Measurements from ENCODE around the gene FAM89A. TPM values are rescaled to one million over a fixed set of nuclear protein-coding genes. Genes with fewer than 3 reads are reported as not detected.
"Not testable (repeated sequence)": the region's sequence is repeated elsewhere in the genome, so short reads cannot be mapped to it uniquely, and the experiment has no call there.

FAM89A gene
- total RNA-seq, 1 experiment from 2014 or later, result 7.5 TPM

DNA sequence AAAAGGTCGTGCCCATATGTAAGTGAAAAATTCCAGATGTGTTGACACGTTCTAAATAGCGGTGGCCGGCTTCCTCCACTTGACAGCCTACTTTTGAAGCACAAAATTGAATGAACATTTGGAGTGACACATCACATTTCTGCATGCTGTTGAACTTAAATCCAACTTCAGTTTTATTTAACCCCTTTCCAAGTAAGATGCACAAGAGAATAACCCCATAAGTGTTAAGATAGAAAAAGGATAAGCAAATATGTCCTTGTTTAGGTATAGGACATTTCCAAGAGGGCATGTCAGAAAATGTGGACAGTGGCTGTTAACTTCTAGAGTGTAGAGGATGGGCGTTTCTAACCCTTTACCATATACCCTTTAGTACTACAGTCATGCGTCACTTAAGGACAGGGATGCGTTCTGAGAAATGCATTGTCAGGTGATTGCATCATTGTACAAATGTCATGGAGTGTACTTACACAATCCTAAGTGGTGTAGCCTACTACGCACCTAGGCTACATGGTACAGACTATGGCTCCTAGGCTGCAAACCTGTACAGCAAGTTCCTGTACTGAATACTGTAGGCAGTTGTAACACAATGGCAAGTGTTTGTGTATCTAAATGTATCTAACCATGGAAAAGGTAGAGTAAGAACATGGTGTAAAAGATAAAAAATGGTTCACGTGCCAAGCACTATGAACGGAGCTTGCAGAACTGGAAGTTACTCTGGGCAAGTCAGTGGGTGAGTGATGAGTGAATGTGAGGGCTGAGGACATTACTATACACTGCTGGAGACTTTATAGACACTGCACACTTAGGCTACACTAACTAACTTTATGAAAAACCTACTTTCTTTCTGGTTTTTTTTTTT lies 9.3 kb upstream of the FAM89A start:
- Histone ChIP-seq H3K36me3 (ENCODE audit: low read depth, low read length) (no peaks in the 10 kb centered on the region), H3K9me3 (ENCODE audit: low read length) (no peaks in the 10 kb centered on the region), H3K27ac (ENCODE audit: low read length) (no peak overlapping the region), H2AFZ (ENCODE audit: low read length) (no peak overlapping the region), H4K20me1 (ENCODE audit: low read length) (no peaks in the 10 kb centered on the region), H3K4me2 (ENCODE audit: low read length) (no peak overlapping the region), H3K79me2 (ENCODE audit: low read length) (no peaks in the 10 kb centered on the region), H3K4me3 (ENCODE audit: low read length) (no peak overlapping the region), H3K9ac (ENCODE audit: low read length) (no peak overlapping the region), H3K9me2 (replicated peaks; ENCODE audit: low read length) (no peaks in the 10 kb centered on the region), H3F3A (ENCODE audit: low read length, unreplicated experiment) (no peaks in the 10 kb centered on the region), H3K4me1 (ENCODE audit: insufficient read depth, low read length) (peaks cover 9% of the 10 kb centered on the region), H3K27me3 (ENCODE audit: low read length) (peaks cover 20% of the 10 kb centered on the region)
- DNase-seq (no peak), ATAC-seq (no peak)
- intact Hi-C loops (cut with micrococcal nuclease), result no loop called here
- POLR2A ChIA-PET (ENCODE audit: unreplicated experiment), result no interaction called here
- BruUV-seq (replicated peaks), result no TSS peak
- CTCF ChIA-PET, result no interaction called here
- TF ChIP-seq CTCF (conservative IDR thresholded peaks at IDR 0.05; ENCODE audit: low read depth, low read length) (no peak), EZH2 (IDR thresholded peaks at IDR 0.05; ENCODE audit: low read length, unreplicated experiment) (no peak), EZH2phosphoT487 (IDR thresholded peaks at IDR 0.05; ENCODE audit: borderline replicate concordance, low read length) (no peak)

DNA sequence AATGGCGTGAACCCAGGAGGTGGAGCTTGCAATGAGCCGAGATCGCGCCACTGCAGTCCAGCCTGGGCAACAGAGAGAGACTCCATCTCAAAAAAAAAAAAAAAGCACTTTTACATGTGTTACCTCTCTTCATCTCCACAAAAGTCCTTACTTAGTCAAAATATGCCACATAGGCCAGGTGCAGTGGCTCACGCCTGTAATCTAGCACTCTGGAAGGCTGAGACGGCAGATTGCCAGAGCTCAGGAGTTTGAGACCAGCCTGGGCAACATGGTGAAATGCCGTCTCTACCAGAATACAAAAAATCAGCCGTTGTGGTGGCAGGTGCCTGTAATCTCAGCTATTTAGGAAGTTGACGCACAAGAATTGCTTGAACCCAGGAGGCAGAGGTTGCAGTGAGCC lies 8.4 kb upstream of the FAM89A start:
- POLR2A ChIA-PET (ENCODE audit: unreplicated experiment); H2AFZ ChIP-seq (ENCODE audit: low read length); DNase-seq; H3K79me2 ChIP-seq (ENCODE audit: low read length); H3K4me3 ChIP-seq (ENCODE audit: low read length); H3K9me2 ChIP-seq (replicated peaks; ENCODE audit: low read length); H3K27ac ChIP-seq (ENCODE audit: low read length); H4K20me1 ChIP-seq (ENCODE audit: low read length); H3K4me2 ChIP-seq (ENCODE audit: low read length); intact Hi-C loops (cut with micrococcal nuclease); BruUV-seq (replicated peaks); H3F3A ChIP-seq (ENCODE audit: low read length, unreplicated experiment); H3K9me3 ChIP-seq (ENCODE audit: low read length); H3K4me1 ChIP-seq (ENCODE audit: insufficient read depth, low read length); ATAC-seq; CTCF ChIA-PET; H3K36me3 ChIP-seq (ENCODE audit: low read depth, low read length); H3K9ac ChIP-seq (ENCODE audit: low read length): not testable (repeated sequence)
- peaks cover 20% of the 10 kb centered on the region for H3K27me3 ChIP-seq (ENCODE audit: low read length)

GRCh38 chr1:231047529-231047928 lies 7.5 kb upstream of the FAM89A start:
- POLR2A ChIA-PET (ENCODE audit: unreplicated experiment); H3K4me3 ChIP-seq (ENCODE audit: low read length); H3K4me2 ChIP-seq (ENCODE audit: low read length); H3F3A ChIP-seq (ENCODE audit: low read length, unreplicated experiment); DNase-seq; BruUV-seq (replicated peaks); intact Hi-C loops (cut with micrococcal nuclease); H3K4me1 ChIP-seq (ENCODE audit: insufficient read depth, low read length); H3K9me3 ChIP-seq (ENCODE audit: low read length); H3K79me2 ChIP-seq (ENCODE audit: low read length); H4K20me1 ChIP-seq (ENCODE audit: low read length); CTCF ChIA-PET; H3K36me3 ChIP-seq (ENCODE audit: low read depth, low read length); H3K9ac ChIP-seq (ENCODE audit: low read length); ATAC-seq; H2AFZ ChIP-seq (ENCODE audit: low read length); H3K9me2 ChIP-seq (replicated peaks; ENCODE audit: low read length); H3K27ac ChIP-seq (ENCODE audit: low read length): not testable (repeated sequence)
- H3K27me3 ChIP-seq (ENCODE audit: low read length), result peaks cover 20% of the 10 kb centered on the region

All from PC-3 (cell line).